ENCODE results near the gene TMCO2. TPM values are rescaled to one million over a fixed set of nuclear protein-coding genes. Genes with fewer than 3 reads are reported as not detected.
"Not testable (repeated sequence)": the region's sequence is repeated elsewhere in the genome, so short reads cannot be mapped to it uniquely, and the experiment has no call there.

Gene TMCO2
- not detected for total RNA-seq
- long read RNA-seq, donor 1, partial matches to known transcripts, result 0 of 1 reads
- long read RNA-seq, donor 1, other reads (novel, unspliced or antisense), result 1 of 1 reads
- long read RNA-seq, donor 2, result 0 reads

DNA sequence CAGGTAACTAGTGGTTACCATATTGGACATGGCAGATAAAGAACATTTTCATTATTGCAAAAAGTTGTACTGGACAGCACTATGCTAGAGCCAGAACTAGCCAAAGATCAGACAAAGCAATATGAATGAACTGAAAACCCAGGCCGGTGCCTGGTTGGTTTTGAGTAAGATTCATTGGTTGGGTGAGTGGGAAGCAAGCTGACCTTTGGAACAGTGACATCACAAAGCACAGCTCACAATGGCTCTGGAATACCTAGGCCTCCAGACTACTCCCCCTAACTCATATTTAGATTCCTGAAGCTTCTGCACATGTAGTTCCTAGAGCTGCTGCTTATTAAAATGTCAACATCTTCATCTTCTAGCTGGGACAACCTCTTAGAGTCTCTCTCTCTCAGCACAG, at the start of gene TMCO2:
Gene TMCO2, plus strand, starts transcription at position 283 of the 400 bp plus-strand sequence. Its CDS starts 57 bp downstream, at position 340.
- Histone ChIP-seq H3K4me3 (no peak within 1 kb of the TSS), H3K36me3 (ENCODE audit: low read depth) (no peaks in the 10 kb centered on the region), H3K9me3 (no peaks in the 10 kb centered on the region), H3K4me1 (ENCODE audit: low read depth) (no peaks in the 10 kb centered on the region)
- intact Hi-C loops (cut with DNase I, micrococcal nuclease), result no loop called here
- no peak for DNase-seq
- peak; percentile 33 for ATAC-seq
- TF ChIP-seq, protein P1, sequence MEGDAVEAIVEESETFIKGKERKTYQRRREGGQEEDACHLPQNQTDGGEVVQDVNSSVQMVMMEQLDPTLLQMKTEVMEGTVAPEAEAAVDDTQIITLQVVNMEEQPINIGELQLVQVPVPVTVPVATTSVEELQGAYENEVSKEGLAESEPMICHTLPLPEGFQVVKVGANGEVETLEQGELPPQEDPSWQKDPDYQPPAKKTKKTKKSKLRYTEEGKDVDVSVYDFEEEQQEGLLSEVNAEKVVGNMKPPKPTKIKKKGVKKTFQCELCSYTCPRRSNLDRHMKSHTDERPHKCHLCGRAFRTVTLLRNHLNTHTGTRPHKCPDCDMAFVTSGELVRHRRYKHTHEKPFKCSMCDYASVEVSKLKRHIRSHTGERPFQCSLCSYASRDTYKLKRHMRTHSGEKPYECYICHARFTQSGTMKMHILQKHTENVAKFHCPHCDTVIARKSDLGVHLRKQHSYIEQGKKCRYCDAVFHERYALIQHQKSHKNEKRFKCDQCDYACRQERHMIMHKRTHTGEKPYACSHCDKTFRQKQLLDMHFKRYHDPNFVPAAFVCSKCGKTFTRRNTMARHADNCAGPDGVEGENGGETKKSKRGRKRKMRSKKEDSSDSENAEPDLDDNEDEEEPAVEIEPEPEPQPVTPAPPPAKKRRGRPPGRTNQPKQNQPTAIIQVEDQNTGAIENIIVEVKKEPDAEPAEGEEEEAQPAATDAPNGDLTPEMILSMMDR (IDR thresholded peaks at IDR 0.05), result no peak

DNA sequence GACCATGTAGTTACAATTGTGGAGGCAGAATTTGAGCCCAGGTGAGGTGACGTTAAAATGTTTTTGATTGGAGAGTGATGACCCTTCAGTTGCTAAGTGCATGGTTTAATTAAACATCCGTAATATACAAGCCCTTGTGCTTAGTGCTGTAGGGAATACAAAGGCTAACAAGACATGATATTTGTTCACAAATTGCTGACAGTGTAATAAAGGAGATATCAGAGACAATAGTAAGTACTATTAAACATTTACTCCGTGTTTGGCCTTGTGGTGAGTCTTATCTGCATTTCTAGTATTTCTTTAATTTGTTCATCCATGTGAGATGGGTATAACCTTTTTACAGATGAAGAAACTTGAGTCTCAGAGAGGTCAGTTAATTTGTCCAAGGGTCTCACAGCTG, 48.6 kb upstream of the TMCO2 start:
- intact Hi-C loops (cut with DNase I, micrococcal nuclease), result no loop called here
- ATAC-seq (no peak), DNase-seq (no peak)
- Histone ChIP-seq H3K4me1 (ENCODE audit: low read depth) (no peaks in the 10 kb centered on the region), H3K4me3 (no peak overlapping the region), H3K9me3 (no peaks in the 10 kb centered on the region), H3K36me3 (ENCODE audit: low read depth) (no peaks in the 10 kb centered on the region)
- TF ChIP-seq, protein P1 (IDR thresholded peaks at IDR 0.05), result no peak

DNA sequence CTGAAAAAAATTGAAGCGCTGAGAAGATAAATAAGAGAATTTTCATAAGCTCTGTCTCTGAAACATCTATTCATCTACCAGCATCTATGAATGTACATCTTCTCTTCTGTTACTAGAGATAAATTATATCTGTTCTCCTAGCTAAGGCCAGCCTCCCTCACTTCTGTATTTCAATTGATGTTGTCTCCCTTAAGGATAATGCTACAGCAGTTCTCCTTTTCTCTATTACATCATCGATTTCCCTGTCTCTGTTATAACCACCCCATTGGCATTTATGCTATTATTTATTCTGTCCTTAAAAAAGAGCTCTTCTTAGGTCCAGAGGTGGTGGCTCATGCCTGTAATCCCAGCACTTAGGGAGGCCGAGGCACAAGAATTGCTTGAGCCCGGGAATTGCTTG, 42.9 kb upstream of the TMCO2 start:
- H3K36me3 ChIP-seq (ENCODE audit: low read depth), result no peaks in the 10 kb centered on the region
- no peak overlapping the region for H3K4me3 ChIP-seq
- H3K9me3 ChIP-seq, result no peaks in the 10 kb centered on the region
- no peaks in the 10 kb centered on the region for H3K4me1 ChIP-seq (ENCODE audit: low read depth)
- DNase-seq, result no peak
- TF ChIP-seq, protein P1 (IDR thresholded peaks at IDR 0.05), result no peak
- intact Hi-C loops (cut with DNase I, micrococcal nuclease), result no loop called here
- ATAC-seq, result no peak

DNA sequence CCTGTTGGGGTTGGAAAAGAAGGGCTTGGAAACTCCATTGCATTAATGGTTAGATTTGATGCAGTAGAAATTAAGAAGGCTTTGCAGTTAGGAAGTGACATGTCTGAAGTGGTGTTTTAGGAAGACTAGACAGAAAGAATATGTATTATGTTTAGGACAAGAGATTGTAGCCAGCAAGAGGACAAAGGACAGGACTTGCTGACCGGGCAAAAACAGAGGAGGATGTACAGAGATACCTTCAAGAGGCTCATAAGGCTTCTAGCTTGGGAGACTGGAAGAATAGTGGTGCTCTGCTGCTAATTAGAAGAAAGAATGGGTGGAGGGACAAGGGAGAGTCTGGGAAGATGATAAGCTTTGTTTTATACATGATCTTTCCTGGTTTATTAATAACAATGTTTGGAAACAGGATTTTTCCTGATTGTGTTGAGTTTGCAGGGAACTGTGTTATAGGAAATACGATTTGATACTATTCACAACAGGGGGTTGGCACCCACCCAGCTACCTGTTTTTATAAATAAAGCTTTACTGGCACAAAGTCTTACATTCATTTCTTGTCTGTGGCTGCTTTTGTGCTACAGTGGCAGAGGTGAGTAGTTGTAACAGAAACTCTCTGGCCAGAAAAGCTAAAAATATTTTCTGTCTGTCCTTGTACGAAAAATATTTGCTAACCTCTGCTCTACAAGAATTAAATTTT, 37.1 kb upstream of the TMCO2 start:
- TF ChIP-seq, protein P1 (IDR thresholded peaks at IDR 0.05), result no peak
- Histone ChIP-seq H3K4me3 (no peak overlapping the region), H3K9me3 (no peaks in the 10 kb centered on the region), H3K4me1 (ENCODE audit: low read depth) (no peaks in the 10 kb centered on the region), H3K36me3 (ENCODE audit: low read depth) (no peaks in the 10 kb centered on the region)
- intact Hi-C loops (cut with DNase I, micrococcal nuclease), result no loop called here
- no peak for DNase-seq
- no peak for ATAC-seq

DNA sequence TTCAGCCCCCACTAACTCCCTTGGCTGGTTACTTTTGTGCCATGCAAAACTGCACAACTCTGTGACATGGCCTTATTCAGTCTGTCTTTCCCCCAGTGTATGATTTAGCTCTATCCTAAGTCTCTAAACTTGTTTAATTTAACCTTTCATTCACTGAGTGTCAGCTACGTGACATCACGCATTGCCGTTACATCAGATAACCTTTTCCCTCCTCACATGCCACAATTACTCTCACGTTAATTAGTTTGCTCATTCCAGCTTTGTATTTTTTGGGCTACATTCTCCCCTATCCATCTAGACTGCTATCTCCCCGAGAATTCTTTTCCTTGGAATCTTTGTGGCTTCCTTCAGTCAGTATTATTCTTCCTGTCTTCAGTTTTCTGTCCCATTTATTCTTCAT, 29.4 kb upstream of the TMCO2 start:
- no peaks in the 10 kb centered on the region for H3K4me1 ChIP-seq (ENCODE audit: low read depth)
- H3K9me3 ChIP-seq, result no peaks in the 10 kb centered on the region
- H3K36me3 ChIP-seq (ENCODE audit: low read depth), result no peaks in the 10 kb centered on the region
- TF ChIP-seq, protein P1 (IDR thresholded peaks at IDR 0.05), result no peak
- intact Hi-C loops (cut with DNase I, micrococcal nuclease), result no loop called here
- no peak for ATAC-seq
- DNase-seq, result no peak
- no peak overlapping the region for H3K4me3 ChIP-seq

DNA sequence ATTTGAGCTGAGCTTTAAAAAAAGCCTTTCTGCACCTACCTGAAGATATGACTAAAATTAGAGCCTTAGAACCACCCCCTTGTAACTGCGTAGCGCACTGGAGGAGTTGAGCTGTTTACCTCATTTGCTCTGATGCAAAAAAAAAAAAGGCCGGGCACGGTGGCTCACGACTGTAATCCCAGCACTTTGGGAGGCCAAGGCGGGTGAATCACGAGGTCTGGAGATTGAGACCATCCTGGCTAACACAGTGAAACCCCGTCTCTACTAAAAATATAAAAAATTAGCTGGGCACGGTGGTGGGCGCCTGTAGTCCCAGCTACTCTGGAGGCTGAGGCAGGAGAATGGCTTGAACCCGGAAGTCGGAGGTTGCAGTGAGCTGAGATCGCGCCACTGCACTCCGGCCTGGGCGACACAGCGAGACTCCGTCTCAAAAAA, 26.2 kb upstream of the TMCO2 start:
- not testable (repeated sequence) for H3K4me1 ChIP-seq (ENCODE audit: low read depth)

More for the DNA sequence above, 26.2 kb upstream of the TMCO2 start:
- H3K9me3 ChIP-seq; DNase-seq; intact Hi-C loops (cut with DNase I, micrococcal nuclease); H3K4me3 ChIP-seq; ATAC-seq; H3K36me3 ChIP-seq (ENCODE audit: low read depth): not testable (repeated sequence)

All from mucosa of descending colon (tissue), 3 donors.